Measurements from ENCODE around the gene SEMA5B.

Gene SEMA5B

GRCh38 chr3:123066599-123066895, 39.0 kb upstream of the SEMA5B start:
- Mint-ChIP-seq H3K9me3 (no peaks in the 10 kb centered on the region), H3K4me1 (ENCODE audit: low read depth) (peaks cover 30% of the 10 kb centered on the region), H3K27ac (peak overlapping the region; percentile 75), H3K36me3 (ENCODE audit: low read depth) (no peaks in the 10 kb centered on the region), H3K27me3 (peaks cover 3% of the 10 kb centered on the region), H3K4me3 (peak overlapping the region; percentile 74)
- intact Hi-C loops (cut with micrococcal nuclease) = no loop called here

GRCh38 chr3:123064914-123065313, 37.4 kb upstream of the SEMA5B start:
- Mint-ChIP-seq H3K4me1 (ENCODE audit: low read depth) (peaks cover 21% of the 10 kb centered on the region), H3K9me3 (no peaks in the 10 kb centered on the region), H3K27me3 (peaks cover 6% of the 10 kb centered on the region), H3K36me3 (ENCODE audit: low read depth) (no peaks in the 10 kb centered on the region), H3K4me3 (no peak overlapping the region), H3K27ac (no peak overlapping the region)
- intact Hi-C loops (cut with micrococcal nuclease) = no loop called here

GRCh38 chr3:123064506-123064905, 36.9 kb upstream of the SEMA5B start:
- intact Hi-C loops (cut with micrococcal nuclease) = no loop called here
- H3K9me3 Mint-ChIP-seq = no peaks in the 10 kb centered on the region
- H3K27ac Mint-ChIP-seq = no peak overlapping the region
- H3K27me3 Mint-ChIP-seq = peaks cover 6% of the 10 kb centered on the region
- H3K36me3 Mint-ChIP-seq (ENCODE audit: low read depth) = no peaks in the 10 kb centered on the region
- H3K4me3 Mint-ChIP-seq = no peak overlapping the region
- peaks cover 21% of the 10 kb centered on the region for H3K4me1 Mint-ChIP-seq (ENCODE audit: low read depth)

- Mint-ChIP-seq H3K4me1 (ENCODE audit: low read depth) (peaks cover 11% of the 10 kb centered on the region), H3K27me3 (peaks cover 6% of the 10 kb centered on the region), H3K36me3 (ENCODE audit: low read depth) (no peaks in the 10 kb centered on the region), H3K4me3 (no peak overlapping the region), H3K9me3 (no peaks in the 10 kb centered on the region), H3K27ac (no peak overlapping the region)
- intact Hi-C loops (cut with micrococcal nuclease) = no loop called here
These were observed 35.5 kb upstream of the SEMA5B start for GRCh38 chr3:123063034-123063433.

- no peaks in the 10 kb centered on the region for H3K36me3 Mint-ChIP-seq (ENCODE audit: low read depth)
- peaks cover 4% of the 10 kb centered on the region for H3K4me1 Mint-ChIP-seq (ENCODE audit: low read depth)
- peaks cover 6% of the 10 kb centered on the region for H3K27me3 Mint-ChIP-seq
- H3K27ac Mint-ChIP-seq = no peak overlapping the region
- no peaks in the 10 kb centered on the region for H3K9me3 Mint-ChIP-seq
- intact Hi-C loops (cut with micrococcal nuclease) = no loop called here
- no peak overlapping the region for H3K4me3 Mint-ChIP-seq
These were observed 34.3 kb upstream of the SEMA5B start for GRCh38 chr3:123061856-123062255.

GRCh38 chr3:123060054-123060453, 32.5 kb upstream of the SEMA5B start:
- Mint-ChIP-seq H3K27me3 (peaks cover 6% of the 10 kb centered on the region), H3K4me1 (ENCODE audit: low read depth) (no peaks in the 10 kb centered on the region), H3K9me3 (no peaks in the 10 kb centered on the region), H3K27ac (no peak overlapping the region), H3K4me3 (no peak overlapping the region), H3K36me3 (ENCODE audit: low read depth) (no peaks in the 10 kb centered on the region)
- intact Hi-C loops (cut with micrococcal nuclease) = no loop called here

GRCh38 chr3:123058505-123058904, 30.9 kb upstream of the SEMA5B start:
- H3K4me3 Mint-ChIP-seq = no peak overlapping the region
- H3K36me3 Mint-ChIP-seq (ENCODE audit: low read depth) = no peaks in the 10 kb centered on the region
- no peaks in the 10 kb centered on the region for H3K4me1 Mint-ChIP-seq (ENCODE audit: low read depth)
- H3K27ac Mint-ChIP-seq = no peak overlapping the region
- H3K9me3 Mint-ChIP-seq = no peaks in the 10 kb centered on the region
- intact Hi-C loops (cut with micrococcal nuclease) = no loop called here
- peaks cover 9% of the 10 kb centered on the region for H3K27me3 Mint-ChIP-seq

- H3K27ac Mint-ChIP-seq = no peak overlapping the region
- H3K27me3 Mint-ChIP-seq = peaks cover 8% of the 10 kb centered on the region
- no peaks in the 10 kb centered on the region for H3K9me3 Mint-ChIP-seq
- intact Hi-C loops (cut with micrococcal nuclease) = no loop called here
- H3K4me1 Mint-ChIP-seq (ENCODE audit: low read depth) = no peaks in the 10 kb centered on the region
- no peaks in the 10 kb centered on the region for H3K36me3 Mint-ChIP-seq (ENCODE audit: low read depth)
- no peak overlapping the region for H3K4me3 Mint-ChIP-seq
These were observed 27.8 kb upstream of the SEMA5B start for GRCh38 chr3:123055352-123055751.

- intact Hi-C loops (cut with micrococcal nuclease) = no loop called here
- no peak overlapping the region for H3K27ac Mint-ChIP-seq
- no peaks in the 10 kb centered on the region for H3K4me1 Mint-ChIP-seq (ENCODE audit: low read depth)
- H3K36me3 Mint-ChIP-seq (ENCODE audit: low read depth) = no peaks in the 10 kb centered on the region
- H3K27me3 Mint-ChIP-seq = peaks cover 8% of the 10 kb centered on the region
- no peaks in the 10 kb centered on the region for H3K9me3 Mint-ChIP-seq
- no peak overlapping the region for H3K4me3 Mint-ChIP-seq
These were observed 27.4 kb upstream of the SEMA5B start for GRCh38 chr3:123054931-123055330.

- peaks cover 8% of the 10 kb centered on the region for H3K27me3 Mint-ChIP-seq
- H3K27ac Mint-ChIP-seq = no peak overlapping the region
- intact Hi-C loops (cut with micrococcal nuclease) = no loop called here
- no peaks in the 10 kb centered on the region for H3K9me3 Mint-ChIP-seq
- no peaks in the 10 kb centered on the region for H3K4me1 Mint-ChIP-seq (ENCODE audit: low read depth)
- no peak overlapping the region for H3K4me3 Mint-ChIP-seq
- no peaks in the 10 kb centered on the region for H3K36me3 Mint-ChIP-seq (ENCODE audit: low read depth)
These were observed 26.7 kb upstream of the SEMA5B start for GRCh38 chr3:123054109-123054778.

- H3K4me1 Mint-ChIP-seq (ENCODE audit: low read depth) = no peaks in the 10 kb centered on the region
- H3K4me3 Mint-ChIP-seq = no peak overlapping the region
- H3K36me3 Mint-ChIP-seq (ENCODE audit: low read depth) = no peaks in the 10 kb centered on the region
- intact Hi-C loops (cut with micrococcal nuclease) = no loop called here
- H3K9me3 Mint-ChIP-seq = no peaks in the 10 kb centered on the region
- H3K27ac Mint-ChIP-seq = no peak overlapping the region
- peaks cover 8% of the 10 kb centered on the region for H3K27me3 Mint-ChIP-seq
These were observed 25.5 kb upstream of the SEMA5B start for GRCh38 chr3:123053107-123053506.

- intact Hi-C loops (cut with micrococcal nuclease) = no loop called here
- Mint-ChIP-seq H3K27me3 (peaks cover 8% of the 10 kb centered on the region), H3K4me1 (ENCODE audit: low read depth) (no peaks in the 10 kb centered on the region), H3K4me3 (no peak overlapping the region), H3K9me3 (no peaks in the 10 kb centered on the region), H3K36me3 (ENCODE audit: low read depth) (no peaks in the 10 kb centered on the region), H3K27ac (no peak overlapping the region)
These were observed 23.1 kb upstream of the SEMA5B start for GRCh38 chr3:123050666-123051065.

- intact Hi-C loops (cut with micrococcal nuclease) = no loop called here
- Mint-ChIP-seq H3K36me3 (ENCODE audit: low read depth) (no peaks in the 10 kb centered on the region), H3K4me3 (no peak overlapping the region), H3K27ac (no peak overlapping the region), H3K4me1 (ENCODE audit: low read depth) (no peaks in the 10 kb centered on the region), H3K9me3 (no peaks in the 10 kb centered on the region), H3K27me3 (peaks cover 4% of the 10 kb centered on the region)
These were observed 21.1 kb upstream of the SEMA5B start for GRCh38 chr3:123048480-123049237.

- H3K27ac Mint-ChIP-seq = no peak overlapping the region
- H3K36me3 Mint-ChIP-seq (ENCODE audit: low read depth) = no peaks in the 10 kb centered on the region
- H3K4me1 Mint-ChIP-seq (ENCODE audit: low read depth) = no peaks in the 10 kb centered on the region
- peaks cover 2% of the 10 kb centered on the region for H3K27me3 Mint-ChIP-seq
- H3K4me3 Mint-ChIP-seq = no peak overlapping the region
- H3K9me3 Mint-ChIP-seq = no peaks in the 10 kb centered on the region
- intact Hi-C loops (cut with micrococcal nuclease) = no loop called here
These were observed 19.4 kb upstream of the SEMA5B start for GRCh38 chr3:123047062-123047319.

Measured in dendritic cell treated with granulocyte-macrophage colony-stimulating factor and Interleukin-4, amounts not matched to agents 40 ng/mL and 50 ng/mL, for 4 days (primary cell).